K562 (cell line): Measurements from ENCODE around the gene ADGRG1. TPM values are rescaled to one million over a fixed set of nuclear protein-coding genes. Genes with fewer than 3 reads are reported as not detected.

Source experiments
- DLX4 ChIP-seq: fragments of 250-450 bp; sonication (Bioruptor Pico); IDR thresholded peaks from 2 replicates; pipeline ENCODE4 v1.6.1; 2021; ENCODE audit warnings: mild to moderate bottlenecking
- EP300 ChIP-seq: IDR thresholded peaks from 2 replicates; pipeline ENCODE4 v1.6.1; 2012; ENCODE audit warnings: low read length, improper control_type of control experiment
- ERF ChIP-seq: fragments of 450-650 bp; formaldehyde crosslinking; IDR thresholded peaks from 2 replicates; pipeline ENCODE4 v1.4.0; 2020; ENCODE audit warnings: mild to moderate bottlenecking, mixed read lengths
- FOXP1 ChIP-seq: sonication (generic); formaldehyde crosslinking; IDR thresholded peaks from 2 replicates; pipeline ENCODE4 v1.8.0; 2022; ENCODE audit warnings: mild to moderate bottlenecking, missing genetic modification reagents
- HNRNPLL ChIP-seq: fragments of 200-400 bp; formaldehyde crosslinking; IDR thresholded peaks from 2 replicates; pipeline ENCODE4 v1.6.1; 2017; ENCODE audit warnings: low read length, low read depth, mild to moderate bottlenecking; ENCODE audit not compliant: poor library complexity, severe bottlenecking
- ILF3 ChIP-seq: fragments of 450-650 bp; IDR thresholded peaks from 2 replicates; pipeline ENCODE4 v1.6.1; 2018; ENCODE audit warnings: antibody characterized with exemption, mild to moderate bottlenecking, moderate library complexity, borderline replicate concordance
- MCM7 ChIP-seq, 2 experiments: fragments of 450-650 bp; IDR thresholded peaks; 2 replicates each; pipeline ENCODE4 v1.6.1; 2016 to 2018
- PRMT5 ChIP-seq: sonication (generic); formaldehyde crosslinking; IDR thresholded peaks from 2 replicates; pipeline ENCODE4 v1.5.0; 2020; ENCODE audit warnings: missing genetic modification reagents
- SMARCA5 ChIP-seq: fragments of 450-650 bp; IDR thresholded peaks from 2 replicates; pipeline ENCODE4 v1.6.1; 2016
- TAF15 ChIP-seq: fragments of 200-400 bp; formaldehyde crosslinking; IDR thresholded peaks from 2 replicates; pipeline ENCODE4 v1.6.1; 2017; ENCODE audit warnings: mild to moderate bottlenecking, low read depth, low read length, moderate library complexity
- ZFP36 ChIP-seq: fragments of 150-350 bp; IDR thresholded peaks from 2 replicates; pipeline ENCODE4 v1.6.1; 2018; ENCODE audit warnings: low read length, low read depth; ENCODE audit not compliant: partially characterized antibody
- ZNF146 ChIP-seq: IDR thresholded peaks from one replicate; pipeline ENCODE4 v1.6.1; 2018; ENCODE audit warnings: missing compliant biosample characterization; ENCODE audit not compliant: unreplicated experiment
- ZNF274 ChIP-seq: IDR thresholded peaks from 2 replicates; pipeline ENCODE4 v1.6.1; 2011; ENCODE audit warnings: low read depth, mild to moderate bottlenecking, low read length, moderate library complexity, borderline replicate concordance
- ZNF354B ChIP-seq: fragments of 250-450 bp; sonication (Bioruptor Pico); IDR thresholded peaks from 2 replicates; pipeline ENCODE4 v1.4.0; 2020
- ZNF780A ChIP-seq: fragments of 250-450 bp; sonication (Bioruptor Pico); IDR thresholded peaks from 2 replicates; pipeline ENCODE4 v1.5.0; 2021; ENCODE audit warnings: mild to moderate bottlenecking
- polyA plus RNA-seq, 8 experiments: library from polyadenylated mRNA; depleted of rRNA in 4 of 8; stranded (reverse) in 5 of 8; unstranded in 3 of 8; fragments of >200 nt; fragmentation: Nextera tagmentation in 2 of 8; fragmentation: Illumina TruSeq in 1 of 8; extraction: Ambion mirVana in 2 of 8; extraction: Trizol in 1 of 8; gene quantifications; 2 replicates each; pipeline versions ENCODE4 v1.2.1 to v1.2.3, GENCODE V29; 2011 to 2014; ENCODE audit warnings: inconsistent platforms in 1 of 8, missing spikeins in 1 of 8
- total RNA-seq, 7 experiments: library from RNA; depleted of rRNA in 6 of 7; stranded (reverse); fragments of >200 nt in 6 of 7; fragmentation: Illumina TruSeq in 2 of 7; extraction: Trizol in 2 of 7; gene quantifications; 2 replicates each; pipeline versions ENCODE4 v1.2.1 to v1.2.3, GENCODE V29; 2011 to 2021; ENCODE audit warnings: low replicate concordance in 1 of 7
- TF ChIP-seq, protein P1 (sequence below): sonication (generic); formaldehyde crosslinking; IDR thresholded peaks from 2 replicates; pipeline ENCODE4 v1.8.0; 2023; ENCODE audit warnings: missing genetic modification reagents, mild to moderate bottlenecking, borderline replicate concordance
- TF ChIP-seq, protein P2 (sequence below): sonication (generic); formaldehyde crosslinking; IDR thresholded peaks from 2 replicates; pipeline ENCODE4 v1.8.0; 2022; ENCODE audit warnings: mild to moderate bottlenecking, missing genetic modification reagents

Gene ADGRG1
- total and polyA plus RNA-seq, 9 of the 15 experiments (the other 6 are each of a cell fraction or from before 2014, with no cell fraction given) = 0.04 to 0.31 (median 0.16) TPM; not detected in 6

DNA sequence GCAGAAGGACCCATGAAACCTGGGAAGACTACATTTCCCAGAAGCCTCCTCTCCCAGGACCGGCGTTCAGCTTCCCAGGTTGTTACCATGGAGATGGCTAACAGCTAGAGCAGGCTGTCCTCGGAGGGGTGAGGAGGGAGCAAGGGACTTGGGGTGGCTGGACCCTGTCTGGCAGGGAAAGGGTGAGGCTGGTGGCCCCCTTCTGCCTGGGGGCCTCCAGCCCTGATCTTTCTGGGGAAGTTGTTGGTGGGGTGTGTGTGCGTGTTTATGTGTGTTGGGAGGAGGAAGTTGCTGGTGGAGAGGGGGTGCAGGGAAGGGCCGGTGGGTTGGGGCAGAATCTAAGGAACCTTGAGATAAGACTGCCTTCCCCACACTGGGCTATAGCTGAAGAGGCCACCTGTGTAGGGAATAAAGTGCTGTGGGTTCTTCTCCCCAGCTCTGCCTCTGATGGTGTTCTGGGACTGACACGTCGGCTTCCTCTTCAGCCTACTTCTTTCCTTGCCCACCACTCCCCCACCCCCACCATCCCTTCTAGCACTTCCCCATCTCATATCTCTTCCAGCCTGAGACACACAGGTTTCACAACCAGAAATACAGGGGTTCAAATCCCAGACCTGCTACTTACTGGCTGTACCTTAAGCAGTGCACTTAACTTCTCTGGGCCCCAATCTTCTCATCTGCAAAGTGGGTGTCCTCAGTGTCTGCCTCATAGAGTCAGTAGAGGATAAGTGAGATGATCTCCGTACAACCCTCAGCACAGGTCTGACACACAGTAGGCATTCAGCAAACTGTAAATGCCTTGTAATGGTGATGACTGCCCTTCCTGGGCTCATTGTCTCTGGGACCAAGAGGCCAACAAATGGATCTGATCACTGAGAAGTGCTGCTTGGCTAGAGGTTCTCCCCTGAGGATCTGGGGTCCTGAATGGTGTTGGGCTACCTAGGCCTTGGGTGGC is 66.6 kb downstream of the ADGRG1 start, which contains the start of gene DRC7 (continued):
- no peak for TF ChIP-seq EP300
- no peak for TF ChIP-seq SMARCA5
- TF ChIP-seq ZNF274 = no peak
- TF ChIP-seq MCM7 (IDR thresholded peaks at IDR 0.05) = no peak
- TF ChIP-seq, protein P1, sequence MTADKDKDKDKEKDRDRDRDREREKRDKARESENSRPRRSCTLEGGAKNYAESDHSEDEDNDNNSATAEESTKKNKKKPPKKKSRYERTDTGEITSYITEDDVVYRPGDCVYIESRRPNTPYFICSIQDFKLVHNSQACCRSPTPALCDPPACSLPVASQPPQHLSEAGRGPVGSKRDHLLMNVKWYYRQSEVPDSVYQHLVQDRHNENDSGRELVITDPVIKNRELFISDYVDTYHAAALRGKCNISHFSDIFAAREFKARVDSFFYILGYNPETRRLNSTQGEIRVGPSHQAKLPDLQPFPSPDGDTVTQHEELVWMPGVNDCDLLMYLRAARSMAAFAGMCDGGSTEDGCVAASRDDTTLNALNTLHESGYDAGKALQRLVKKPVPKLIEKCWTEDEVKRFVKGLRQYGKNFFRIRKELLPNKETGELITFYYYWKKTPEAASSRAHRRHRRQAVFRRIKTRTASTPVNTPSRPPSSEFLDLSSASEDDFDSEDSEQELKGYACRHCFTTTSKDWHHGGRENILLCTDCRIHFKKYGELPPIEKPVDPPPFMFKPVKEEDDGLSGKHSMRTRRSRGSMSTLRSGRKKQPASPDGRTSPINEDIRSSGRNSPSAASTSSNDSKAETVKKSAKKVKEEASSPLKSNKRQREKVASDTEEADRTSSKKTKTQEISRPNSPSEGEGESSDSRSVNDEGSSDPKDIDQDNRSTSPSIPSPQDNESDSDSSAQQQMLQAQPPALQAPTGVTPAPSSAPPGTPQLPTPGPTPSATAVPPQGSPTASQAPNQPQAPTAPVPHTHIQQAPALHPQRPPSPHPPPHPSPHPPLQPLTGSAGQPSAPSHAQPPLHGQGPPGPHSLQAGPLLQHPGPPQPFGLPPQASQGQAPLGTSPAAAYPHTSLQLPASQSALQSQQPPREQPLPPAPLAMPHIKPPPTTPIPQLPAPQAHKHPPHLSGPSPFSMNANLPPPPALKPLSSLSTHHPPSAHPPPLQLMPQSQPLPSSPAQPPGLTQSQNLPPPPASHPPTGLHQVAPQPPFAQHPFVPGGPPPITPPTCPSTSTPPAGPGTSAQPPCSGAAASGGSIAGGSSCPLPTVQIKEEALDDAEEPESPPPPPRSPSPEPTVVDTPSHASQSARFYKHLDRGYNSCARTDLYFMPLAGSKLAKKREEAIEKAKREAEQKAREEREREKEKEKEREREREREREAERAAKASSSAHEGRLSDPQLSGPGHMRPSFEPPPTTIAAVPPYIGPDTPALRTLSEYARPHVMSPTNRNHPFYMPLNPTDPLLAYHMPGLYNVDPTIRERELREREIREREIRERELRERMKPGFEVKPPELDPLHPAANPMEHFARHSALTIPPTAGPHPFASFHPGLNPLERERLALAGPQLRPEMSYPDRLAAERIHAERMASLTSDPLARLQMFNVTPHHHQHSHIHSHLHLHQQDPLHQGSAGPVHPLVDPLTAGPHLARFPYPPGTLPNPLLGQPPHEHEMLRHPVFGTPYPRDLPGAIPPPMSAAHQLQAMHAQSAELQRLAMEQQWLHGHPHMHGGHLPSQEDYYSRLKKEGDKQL = no peak
- TF ChIP-seq ZNF354B (CRISPR knock-in tag) = no peak
- no peak for TF ChIP-seq ILF3
- TF ChIP-seq HNRNPLL = no peak
- no peak for TF ChIP-seq ZFP36
- no peak for TF ChIP-seq ZNF780A
- TF ChIP-seq, protein P2, sequence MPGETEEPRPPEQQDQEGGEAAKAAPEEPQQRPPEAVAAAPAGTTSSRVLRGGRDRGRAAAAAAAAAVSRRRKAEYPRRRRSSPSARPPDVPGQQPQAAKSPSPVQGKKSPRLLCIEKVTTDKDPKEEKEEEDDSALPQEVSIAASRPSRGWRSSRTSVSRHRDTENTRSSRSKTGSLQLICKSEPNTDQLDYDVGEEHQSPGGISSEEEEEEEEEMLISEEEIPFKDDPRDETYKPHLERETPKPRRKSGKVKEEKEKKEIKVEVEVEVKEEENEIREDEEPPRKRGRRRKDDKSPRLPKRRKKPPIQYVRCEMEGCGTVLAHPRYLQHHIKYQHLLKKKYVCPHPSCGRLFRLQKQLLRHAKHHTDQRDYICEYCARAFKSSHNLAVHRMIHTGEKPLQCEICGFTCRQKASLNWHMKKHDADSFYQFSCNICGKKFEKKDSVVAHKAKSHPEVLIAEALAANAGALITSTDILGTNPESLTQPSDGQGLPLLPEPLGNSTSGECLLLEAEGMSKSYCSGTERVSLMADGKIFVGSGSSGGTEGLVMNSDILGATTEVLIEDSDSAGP (CRISPR knock-in tag) = no peak
- no peak for TF ChIP-seq PRMT5 (CRISPR knock-in tag)
- TF ChIP-seq TAF15 = no peak
- TF ChIP-seq ERF (CRISPR knock-in tag) = no peak
- TF ChIP-seq FOXP1 (CRISPR knock-in tag) = no peak
- TF ChIP-seq DLX4 (CRISPR knock-in tag) = no peak
- TF ChIP-seq ZNF146 (CRISPR knock-in tag) = no peak
